ENCODE measurements around the gene DSCAML1.

DNA sequence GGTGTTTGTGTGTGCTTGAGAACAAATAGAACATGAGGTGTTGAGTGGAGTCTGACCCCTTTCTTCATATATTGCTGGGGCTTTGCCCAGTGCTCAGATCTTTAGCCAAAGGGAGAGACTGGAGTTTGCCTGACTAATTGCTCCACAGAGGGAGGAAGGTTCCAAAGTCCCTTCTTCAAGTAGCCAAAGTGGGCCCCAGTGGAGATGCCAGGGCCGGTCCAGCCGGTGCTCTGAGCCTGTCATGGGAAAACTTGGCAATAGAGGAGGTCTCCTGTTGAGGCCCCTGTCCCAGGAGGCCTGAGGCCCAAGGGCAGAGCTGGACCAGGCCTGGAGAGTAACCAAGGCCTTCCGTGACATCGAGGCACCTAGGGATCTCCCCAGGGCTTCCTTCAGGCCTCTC lies 112.3 kb downstream of the DSCAML1 start:
- TF ChIP-seq, protein P1, sequence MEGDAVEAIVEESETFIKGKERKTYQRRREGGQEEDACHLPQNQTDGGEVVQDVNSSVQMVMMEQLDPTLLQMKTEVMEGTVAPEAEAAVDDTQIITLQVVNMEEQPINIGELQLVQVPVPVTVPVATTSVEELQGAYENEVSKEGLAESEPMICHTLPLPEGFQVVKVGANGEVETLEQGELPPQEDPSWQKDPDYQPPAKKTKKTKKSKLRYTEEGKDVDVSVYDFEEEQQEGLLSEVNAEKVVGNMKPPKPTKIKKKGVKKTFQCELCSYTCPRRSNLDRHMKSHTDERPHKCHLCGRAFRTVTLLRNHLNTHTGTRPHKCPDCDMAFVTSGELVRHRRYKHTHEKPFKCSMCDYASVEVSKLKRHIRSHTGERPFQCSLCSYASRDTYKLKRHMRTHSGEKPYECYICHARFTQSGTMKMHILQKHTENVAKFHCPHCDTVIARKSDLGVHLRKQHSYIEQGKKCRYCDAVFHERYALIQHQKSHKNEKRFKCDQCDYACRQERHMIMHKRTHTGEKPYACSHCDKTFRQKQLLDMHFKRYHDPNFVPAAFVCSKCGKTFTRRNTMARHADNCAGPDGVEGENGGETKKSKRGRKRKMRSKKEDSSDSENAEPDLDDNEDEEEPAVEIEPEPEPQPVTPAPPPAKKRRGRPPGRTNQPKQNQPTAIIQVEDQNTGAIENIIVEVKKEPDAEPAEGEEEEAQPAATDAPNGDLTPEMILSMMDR (conservative IDR thresholded peaks at IDR 0.05; ENCODE audit: low read length): no peak
- TF ChIP-seq EZH2phosphoT487 (IDR thresholded peaks at IDR 0.05; ENCODE audit: borderline replicate concordance, low read depth, low read length): no peak

All from OCI-LY7 (cell line).